NCI-H1436 treated with DMSO at 0.1 percent for 48 hours (cell line): ENCODE results near the gene KDM2B.

ENCODE experiments used
- DNase-seq: peaks from one replicate; lab custom pipeline; 2025; lab: John Stamatoyannopoulos, UW

KDM2B gene

GRCh38 chr12:121560392-121561008 lies 20.3 kb downstream of the KDM2B start:
- no peak for DNase-seq

GRCh38 chr12:121558956-121559355 lies 21.9 kb downstream of the KDM2B start:
- no peak for DNase-seq

- no peak for DNase-seq
Measured at GRCh38 chr12:121550974-121551634, 29.7 kb downstream of the KDM2B start.

GRCh38 chr12:121549075-121549474 lies 31.7 kb downstream of the KDM2B start:
- DNase-seq: no peak

- DNase-seq: no peak
Measured at GRCh38 chr12:121545480-121545879, 35.3 kb downstream of the KDM2B start.

- no peak for DNase-seq
Measured at GRCh38 chr12:121543786-121544185, 37.0 kb downstream of the KDM2B start.

- DNase-seq: no peak
Measured at GRCh38 chr12:121539908-121540307, 40.9 kb downstream of the KDM2B start.

GRCh38 chr12:121538699-121539061 lies 42.1 kb downstream of the KDM2B start:
- DNase-seq: no peak

GRCh38 chr12:121537814-121538698 lies 42.8 kb downstream of the KDM2B start:
- DNase-seq: no peak

GRCh38 chr12:121536899-121537813 lies 43.7 kb downstream of the KDM2B start:
- no peak for DNase-seq

- no peak for DNase-seq
Measured at GRCh38 chr12:121536054-121536898, 44.5 kb downstream of the KDM2B start.

GRCh38 chr12:121535150-121536053 lies 45.4 kb downstream of the KDM2B start:
- no peak for DNase-seq

- DNase-seq: no peak
Measured at GRCh38 chr12:121534495-121535148, 46.2 kb downstream of the KDM2B start.

GRCh38 chr12:121533394-121534090 lies 47.3 kb downstream of the KDM2B start:
- DNase-seq: no peak

GRCh38 chr12:121532503-121533393 lies 48.1 kb downstream of the KDM2B start:
- no peak for DNase-seq

- DNase-seq: no peak
Measured at GRCh38 chr12:121531356-121531750, 49.5 kb downstream of the KDM2B start.

- no peak for DNase-seq
Measured at GRCh38 chr12:121530600-121531355, 50.0 kb downstream of the KDM2B start.
